GM19438 (cell line): ENCODE results near the gene NLRP1.

Source experiments
- ATAC-seq: cut with Tn5 transposase; IDR thresholded peaks from one replicate; pipeline ENCODE4 v1.9.1; 2021; ENCODE audit warnings: low read depth; ENCODE audit not compliant: unreplicated experiment

NLRP1 gene

DNA sequence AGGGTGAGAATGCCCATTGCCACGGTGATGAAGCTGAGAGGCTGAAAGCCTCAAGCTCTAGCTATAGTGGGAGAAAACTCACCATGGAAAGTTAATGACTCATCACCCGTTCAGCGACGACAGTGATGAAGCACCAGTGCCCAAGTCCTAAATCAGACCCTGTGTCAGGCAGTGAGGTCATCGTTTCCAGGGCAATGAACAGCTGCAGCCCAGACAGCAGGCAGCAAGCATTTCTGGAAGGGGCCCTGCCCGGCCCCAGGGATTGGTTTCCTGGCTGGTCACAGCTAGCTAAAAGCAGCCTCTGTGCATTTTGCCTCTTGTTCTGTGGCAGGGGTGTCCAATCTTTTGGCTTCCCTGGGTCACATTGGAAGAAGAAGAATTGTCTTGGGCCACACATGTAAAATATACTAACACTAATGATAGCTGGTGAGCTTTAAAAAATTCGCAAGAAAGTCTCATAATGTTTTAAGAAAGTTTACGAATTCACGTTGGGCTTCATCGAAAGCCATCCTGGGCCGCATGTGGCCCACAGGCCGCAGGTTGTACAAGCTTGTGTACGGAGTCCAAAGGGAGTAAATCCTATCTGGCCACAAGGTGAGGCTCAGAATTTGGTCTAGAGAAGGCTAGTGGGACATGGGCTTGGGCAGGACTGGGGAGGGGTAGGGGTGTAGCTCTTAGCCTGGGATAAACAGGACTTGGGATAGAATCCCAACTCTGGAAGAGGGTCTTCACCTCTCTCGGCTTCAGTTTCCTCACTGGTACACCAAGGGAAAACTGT is 57.3 kb downstream of the NLRP1 start:
- no peak for ATAC-seq

DNA sequence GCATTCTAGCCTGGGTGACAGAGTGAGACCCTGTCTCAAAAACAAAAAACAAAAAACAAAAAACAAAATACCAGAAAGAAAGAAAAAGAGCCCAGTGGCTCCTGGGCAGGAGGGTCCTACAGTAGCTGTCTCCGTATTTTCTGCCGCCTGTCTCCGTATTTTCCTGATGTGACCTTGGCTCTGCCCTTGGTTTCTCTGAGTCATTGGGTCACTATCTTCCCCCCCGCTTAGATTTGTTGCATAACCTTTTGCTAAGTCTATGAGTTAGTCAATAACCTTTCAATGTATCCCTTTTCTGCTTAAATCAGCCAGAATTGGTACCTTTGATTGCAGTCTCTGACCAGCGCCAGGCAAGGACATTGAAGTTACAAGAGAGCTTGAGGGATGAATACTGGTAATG is 61.1 kb downstream of the NLRP1 start:
- ATAC-seq, result no peak

DNA sequence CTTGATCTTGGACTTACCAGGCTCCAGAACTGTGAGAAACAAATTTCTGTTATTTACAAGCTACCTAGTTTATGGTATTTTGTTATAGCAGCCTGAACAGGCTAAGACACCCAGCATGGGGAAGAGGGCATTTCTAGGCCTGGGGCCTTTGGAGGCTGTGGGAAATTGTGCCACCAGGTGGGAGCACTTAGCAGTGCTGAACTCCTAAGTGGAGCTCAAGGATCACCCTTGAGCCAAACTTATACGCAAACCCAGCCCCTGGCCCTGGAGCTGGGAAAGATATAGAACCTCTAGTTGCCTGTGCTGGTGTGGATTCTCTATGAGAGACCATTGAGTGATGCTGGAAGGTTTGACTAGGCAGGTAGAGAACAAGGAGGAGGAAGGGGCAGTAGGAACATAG is 61.8 kb downstream of the NLRP1 start:
- ATAC-seq, result no peak

GRCh38 chr17:5516060-5516792 is 68.1 kb downstream of the NLRP1 start:
- no peak for ATAC-seq

DNA sequence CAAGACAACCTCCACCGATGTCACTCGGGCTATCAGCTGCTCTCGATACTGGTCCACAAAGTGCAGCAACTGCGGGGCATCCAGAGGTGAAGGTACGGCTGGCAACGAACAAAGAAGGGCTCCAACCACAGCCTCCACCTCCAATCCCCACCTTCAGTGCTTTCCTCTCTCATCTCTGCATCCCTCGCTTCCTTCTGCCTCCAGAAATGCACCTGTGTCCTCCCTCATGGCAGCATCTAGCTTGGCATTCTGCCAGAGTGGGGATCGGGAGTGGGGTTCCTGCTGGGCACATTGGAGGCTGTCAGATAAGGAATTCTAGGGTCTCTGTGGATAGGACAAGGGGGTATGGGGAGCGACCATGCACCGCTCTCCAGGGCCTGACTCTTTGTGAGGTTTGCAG is 69.3 kb downstream of the NLRP1 start:
- ATAC-seq, result no peak

GRCh38 chr17:5513628-5514027 is 70.7 kb downstream of the NLRP1 start:
- no peak for ATAC-seq

GRCh38 chr17:5511401-5512225 is 72.7 kb downstream of the NLRP1 start:
- no peak for ATAC-seq

DNA sequence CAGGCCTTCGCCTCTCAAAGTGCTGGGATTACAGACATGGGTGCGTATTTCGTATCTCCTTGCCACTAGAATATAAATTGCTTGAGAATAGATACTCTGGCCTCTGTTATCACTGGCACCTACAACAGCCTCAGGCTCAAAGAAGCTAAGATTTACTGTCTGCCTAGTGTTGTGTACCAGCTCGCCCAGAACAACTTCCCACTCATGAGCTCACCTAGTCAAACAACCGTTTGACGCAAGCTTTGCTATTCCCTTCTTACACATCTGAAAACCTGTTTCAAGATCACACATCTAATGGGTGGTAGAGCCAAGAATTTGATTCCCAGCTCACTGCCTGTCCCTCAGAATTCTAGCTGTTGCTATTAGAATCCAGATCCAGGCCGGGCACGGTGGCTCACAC is 73.5 kb downstream of the NLRP1 start:
- no peak for ATAC-seq

DNA sequence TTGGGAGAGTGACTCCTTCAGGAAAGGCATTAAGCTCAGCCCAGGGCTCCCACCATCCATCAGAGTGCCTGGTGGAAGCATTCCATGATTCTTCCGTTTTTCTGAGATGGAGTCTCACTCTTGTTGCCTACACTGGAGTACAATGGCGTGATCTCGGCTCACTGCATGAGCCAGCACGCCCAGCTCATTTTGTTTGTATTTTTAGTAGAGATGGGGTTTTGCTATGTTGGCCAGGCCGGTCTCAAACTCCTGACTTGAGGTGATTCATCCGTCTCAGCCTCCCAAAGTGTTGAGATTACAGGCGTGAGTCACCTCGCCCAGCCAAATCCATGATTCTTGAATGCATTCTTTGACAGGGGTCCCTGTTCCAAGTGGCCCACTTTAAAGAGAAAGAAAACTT is 74.8 kb downstream of the NLRP1 start:
- ATAC-seq, result no peak

DNA sequence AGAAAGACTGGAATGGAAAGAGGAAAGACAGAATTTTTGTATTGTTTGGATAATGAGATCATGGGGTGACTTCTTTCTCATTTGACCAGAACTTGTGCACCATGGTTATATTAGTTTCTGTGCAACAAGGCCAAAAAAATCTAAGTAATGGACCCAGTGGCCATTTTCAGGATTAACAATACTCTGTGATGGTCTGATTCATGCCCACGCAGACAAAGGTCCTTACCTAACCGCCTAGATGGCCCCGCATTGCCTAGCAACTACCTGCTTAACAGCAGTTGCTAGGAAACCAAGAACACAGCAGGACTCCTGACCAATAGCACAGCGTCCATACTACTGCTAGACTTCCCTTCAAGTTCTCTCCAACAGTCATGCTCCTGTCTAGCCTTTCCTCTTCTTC is 75.5 kb downstream of the NLRP1 start:
- no peak for ATAC-seq

DNA sequence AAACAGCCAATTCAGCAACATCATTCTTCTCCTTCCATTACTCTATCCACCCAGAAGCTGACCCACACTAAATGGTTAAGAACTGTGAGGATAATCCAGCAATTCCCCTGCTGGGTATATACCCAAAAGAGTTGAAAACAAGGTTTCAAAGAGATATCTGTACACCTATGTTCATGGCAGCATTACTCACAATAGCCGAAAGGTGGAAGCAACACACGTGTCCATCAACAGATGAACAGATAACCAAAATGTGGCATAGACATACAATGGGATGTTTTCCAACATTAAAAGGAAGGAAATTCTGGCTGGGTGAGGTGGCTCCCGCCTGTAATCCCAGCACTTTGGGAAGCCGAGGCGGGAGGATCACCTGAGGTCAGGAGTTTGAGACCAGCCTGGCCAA is 78.0 kb downstream of the NLRP1 start:
- no peak for ATAC-seq

- ATAC-seq, result no peak
These were observed 81.8 kb downstream of the NLRP1 start for GRCh38 chr17:5502552-5502951.

GRCh38 chr17:5501685-5502084 is 82.6 kb downstream of the NLRP1 start:
- ATAC-seq, result no peak

DNA sequence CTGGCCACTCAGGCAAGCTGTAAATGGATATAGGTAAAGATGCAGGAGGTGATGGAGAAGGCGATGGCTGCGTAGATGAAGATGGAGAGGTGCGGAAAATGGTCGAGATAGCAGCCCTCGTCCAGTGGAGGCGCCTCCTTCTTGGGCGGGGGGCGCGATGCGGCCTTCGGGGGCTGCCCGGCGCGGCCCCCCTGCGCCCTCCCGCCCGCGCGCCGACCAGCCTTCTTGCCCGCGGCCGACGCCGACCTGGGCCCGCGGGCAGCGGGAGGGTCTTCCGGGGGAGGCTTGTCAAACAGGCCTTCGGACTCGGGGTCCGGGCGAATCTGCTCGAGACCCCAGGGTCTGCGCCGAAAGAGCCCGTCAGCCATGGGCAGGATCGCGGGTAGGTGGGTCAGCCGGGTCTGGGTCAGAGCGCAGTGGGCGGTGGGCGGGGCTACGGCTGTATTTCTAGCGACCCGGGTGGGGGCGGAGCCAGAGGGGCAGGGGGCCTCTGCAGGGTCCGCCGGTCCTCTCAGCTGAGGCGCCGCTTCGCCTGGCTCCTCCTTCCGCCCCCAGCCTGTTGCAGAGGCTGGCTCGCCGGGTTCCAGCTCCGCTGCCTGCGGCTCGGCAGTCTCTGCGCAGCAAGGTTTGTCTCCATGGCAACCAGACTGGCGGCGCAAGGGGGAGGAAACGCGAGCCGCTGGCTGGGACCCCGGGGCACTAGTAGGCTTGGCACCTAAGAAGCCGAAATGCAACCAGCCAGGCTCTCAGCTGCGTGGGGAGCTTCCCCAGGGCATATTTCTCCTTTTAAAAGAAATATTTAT is 83.5 kb downstream of the NLRP1 start:
- no peak for ATAC-seq

DNA sequence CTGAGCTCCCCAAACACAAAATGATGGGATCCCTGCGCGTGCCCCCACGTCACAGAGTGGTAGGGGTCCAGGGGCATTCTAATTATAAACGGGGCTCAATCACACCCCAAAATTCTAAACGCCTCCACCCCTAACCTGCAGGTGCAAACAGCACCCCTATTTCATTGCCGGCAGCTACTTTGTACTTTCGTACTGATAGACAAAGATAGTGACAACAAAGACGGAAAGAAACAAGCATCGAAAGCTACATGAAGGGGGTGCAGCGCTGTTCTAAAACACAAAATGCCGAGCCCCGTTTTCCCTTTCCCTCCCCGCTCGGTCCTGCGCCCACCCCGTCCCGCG is 84.1 kb downstream of the NLRP1 start:
- ATAC-seq, result no peak

- ATAC-seq, result no peak
These were observed 84.7 kb downstream of the NLRP1 start for GRCh38 chr17:5499476-5500231.

DNA sequence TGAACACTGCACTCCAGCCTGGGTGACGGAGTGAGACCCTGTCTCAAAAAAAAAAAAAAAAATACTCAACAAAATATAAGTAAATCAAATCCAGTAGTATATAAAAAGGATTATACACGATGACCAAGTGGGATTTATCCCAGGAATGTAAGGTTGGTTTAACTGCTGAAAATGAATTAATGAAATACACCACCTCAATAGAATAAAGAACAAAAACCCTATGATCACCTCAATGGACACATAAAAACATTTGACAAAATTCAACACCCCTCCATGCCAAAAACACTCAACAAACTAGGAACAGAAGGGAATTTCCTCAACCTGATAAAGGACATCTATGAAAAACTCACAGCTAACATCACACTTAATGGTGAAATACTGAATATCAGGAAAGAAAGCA is 91.3 kb downstream of the NLRP1 start:
- ATAC-seq, result no peak

DNA sequence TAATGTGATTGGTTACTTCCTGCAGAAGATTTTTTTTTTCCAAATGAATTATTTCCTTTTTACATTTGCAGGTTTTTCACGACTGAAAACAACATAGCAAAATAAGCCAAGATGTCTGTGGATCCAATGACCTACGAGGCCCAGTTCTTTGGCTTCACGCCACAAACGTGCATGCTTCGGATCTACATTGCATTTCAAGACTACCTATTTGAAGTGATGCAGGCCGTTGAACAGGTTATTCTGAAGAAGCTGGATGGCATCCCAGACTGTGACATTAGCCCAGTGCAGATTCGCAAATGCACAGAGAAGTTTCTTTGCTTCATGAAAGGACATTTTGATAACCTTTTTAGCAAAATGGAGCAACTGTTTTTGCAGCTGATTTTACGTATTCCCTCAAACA is 95.6 kb downstream of the NLRP1 start:
- ATAC-seq, result no peak

DNA sequence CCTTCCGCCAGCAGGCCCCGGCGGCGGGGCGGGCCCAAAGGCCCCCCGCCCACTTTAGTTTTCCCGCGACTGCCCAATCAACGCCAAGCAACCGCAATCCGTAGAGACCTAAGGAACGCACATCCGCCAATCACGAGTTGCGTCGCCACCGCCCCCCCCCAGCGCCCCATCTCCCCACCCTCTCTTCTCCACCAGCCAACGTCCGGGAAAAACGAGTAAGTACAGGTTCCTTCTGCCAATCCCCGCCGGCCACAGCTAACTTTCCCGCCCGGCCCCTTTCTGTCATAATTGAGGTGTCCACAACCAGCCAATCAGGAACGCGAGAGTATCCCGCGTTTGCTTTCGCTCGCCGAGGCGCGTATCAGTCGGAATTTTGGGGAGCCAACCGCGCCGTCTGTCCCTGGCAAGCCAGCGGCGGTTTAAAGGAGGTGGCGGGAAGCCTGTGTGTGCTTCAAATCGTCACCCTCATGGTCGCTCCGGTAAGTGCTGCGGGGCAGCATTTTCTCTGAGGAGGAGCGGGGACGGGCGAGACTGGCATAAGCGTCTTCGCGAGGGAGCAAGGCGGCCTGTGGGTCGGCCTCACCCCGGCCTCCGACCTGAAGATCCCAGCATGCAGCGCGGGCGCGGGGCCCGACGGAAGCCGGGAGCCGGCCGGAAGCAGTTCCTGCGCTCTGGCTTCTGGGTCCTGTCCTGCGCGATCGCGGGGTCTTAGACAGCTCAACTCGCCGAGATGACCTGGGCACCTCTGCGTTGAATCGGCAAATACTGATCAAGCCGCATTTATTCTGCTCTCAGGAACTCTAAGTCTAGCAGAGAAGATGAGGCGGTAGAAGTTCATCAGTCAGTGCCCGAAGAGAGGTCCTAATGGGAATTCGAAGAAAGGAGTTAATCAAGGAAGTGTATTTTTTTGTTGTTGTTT is 97.8 kb downstream of the NLRP1 start, which contains the start of gene MIS12:
Gene MIS12 (plus strand): TSS at position 361 of the 919 bp plus-strand sequence. CDS start 2,297 bp downstream, outside the sequence.
- ATAC-seq, result peak; percentile 81
